KOPT-K1 (cell line): ENCODE results near the gene EPM2A.

Experiments
- H3K27ac ChIP-seq: fragments of 200-600 bp; sonication (generic); 2 replicates; pipeline ENCODE4 v1.5.1; 2016; ENCODE audit warnings: antibody characterized with exemption, mild to moderate bottlenecking, low read depth, low read length; ENCODE audit not compliant: poor library complexity, severe bottlenecking
- H3K36me3 ChIP-seq: fragments of 200-600 bp; sonication (generic); 2 replicates; pipeline ENCODE4 v1.5.1; 2017; ENCODE audit warnings: antibody characterized with exemption, mild to moderate bottlenecking, low read length, moderate library complexity; ENCODE audit not compliant: insufficient read depth
- H3K9me3 ChIP-seq: fragments of 200-600 bp; sonication (generic); 2 replicates; pipeline ENCODE4 v1.5.1; 2017; ENCODE audit warnings: antibody characterized with exemption, low read length, mild to moderate bottlenecking; ENCODE audit not compliant: insufficient read depth, poor library complexity, severe bottlenecking

The EPM2A gene

GRCh38 chr6:145670311-145670710, 65.0 kb downstream of the EPM2A start:
- no peak overlapping the region for H3K27ac ChIP-seq
- no peaks in the 10 kb centered on the region for H3K9me3 ChIP-seq
- no peaks in the 10 kb centered on the region; the same call in 1 of the 2 replicates for H3K36me3 ChIP-seq

GRCh38 chr6:145669627-145670034, 65.7 kb downstream of the EPM2A start:
- H3K27ac ChIP-seq = no peak overlapping the region
- H3K36me3 ChIP-seq = no peaks in the 10 kb centered on the region; the same call in 1 of the 2 replicates
- H3K9me3 ChIP-seq = no peaks in the 10 kb centered on the region

- no peaks in the 10 kb centered on the region; the same call in 1 of the 2 replicates for H3K36me3 ChIP-seq
- H3K9me3 ChIP-seq = no peaks in the 10 kb centered on the region
- H3K27ac ChIP-seq = no peak overlapping the region
Observed at GRCh38 chr6:145668844-145669243, 66.5 kb downstream of the EPM2A start.

- H3K9me3 ChIP-seq = no peaks in the 10 kb centered on the region
- H3K36me3 ChIP-seq = no peaks in the 10 kb centered on the region
- H3K27ac ChIP-seq = no peak overlapping the region
Observed at GRCh38 chr6:145660676-145661075, 74.6 kb downstream of the EPM2A start.

GRCh38 chr6:145656128-145656527, 79.2 kb downstream of the EPM2A start:
- no peak overlapping the region for H3K27ac ChIP-seq
- no peaks in the 10 kb centered on the region for H3K36me3 ChIP-seq
- no peaks in the 10 kb centered on the region for H3K9me3 ChIP-seq

- H3K27ac ChIP-seq = no peak overlapping the region
- no peaks in the 10 kb centered on the region for H3K9me3 ChIP-seq
- H3K36me3 ChIP-seq = no peaks in the 10 kb centered on the region
Observed at GRCh38 chr6:145652572-145652971, 82.7 kb downstream of the EPM2A start.

GRCh38 chr6:145651988-145652387, 83.3 kb downstream of the EPM2A start:
- no peak overlapping the region for H3K27ac ChIP-seq
- H3K36me3 ChIP-seq = no peaks in the 10 kb centered on the region
- no peaks in the 10 kb centered on the region for H3K9me3 ChIP-seq

GRCh38 chr6:145648149-145648548, 87.2 kb downstream of the EPM2A start:
- no peaks in the 10 kb centered on the region for H3K9me3 ChIP-seq
- H3K27ac ChIP-seq = no peak overlapping the region
- H3K36me3 ChIP-seq = no peaks in the 10 kb centered on the region

GRCh38 chr6:145647602-145648001, 87.7 kb downstream of the EPM2A start:
- H3K27ac ChIP-seq = no peak overlapping the region
- no peaks in the 10 kb centered on the region for H3K36me3 ChIP-seq
- no peaks in the 10 kb centered on the region for H3K9me3 ChIP-seq

- H3K9me3 ChIP-seq = no peaks in the 10 kb centered on the region
- H3K27ac ChIP-seq = no peak overlapping the region
- H3K36me3 ChIP-seq = no peaks in the 10 kb centered on the region
Observed at GRCh38 chr6:145643760-145644159, 91.6 kb downstream of the EPM2A start.

GRCh38 chr6:145633981-145634627, 101.2 kb downstream of the EPM2A start:
- Histone ChIP-seq H3K9me3 (no peaks in the 10 kb centered on the region), H3K36me3 (no peaks in the 10 kb centered on the region)

GRCh38 chr6:145632971-145633370, 102.3 kb downstream of the EPM2A start:
- no peaks in the 10 kb centered on the region for H3K36me3 ChIP-seq
- no peak overlapping the region for H3K27ac ChIP-seq
- no peaks in the 10 kb centered on the region for H3K9me3 ChIP-seq

More at GRCh38 chr6:145633981-145634627, 101.2 kb downstream of the EPM2A start:
- H3K27ac ChIP-seq = no peak overlapping the region

GRCh38 chr6:145631374-145631773, 103.9 kb downstream of the EPM2A start:
- H3K27ac ChIP-seq = no peak overlapping the region
- peaks cover 8% of the 10 kb centered on the region; the same call in 1 of the 2 replicates for H3K36me3 ChIP-seq
- no peaks in the 10 kb centered on the region for H3K9me3 ChIP-seq

GRCh38 chr6:145630598-145630997, 104.7 kb downstream of the EPM2A start:
- Histone ChIP-seq H3K9me3 (no peaks in the 10 kb centered on the region), H3K36me3 (peaks cover 8% of the 10 kb centered on the region; the same call in 1 of the 2 replicates), H3K27ac (no peak overlapping the region)

- H3K27ac ChIP-seq = no peak overlapping the region
- peaks cover 8% of the 10 kb centered on the region; the same call in 1 of the 2 replicates for H3K36me3 ChIP-seq
- H3K9me3 ChIP-seq = no peaks in the 10 kb centered on the region
Observed at GRCh38 chr6:145629478-145629877, 105.8 kb downstream of the EPM2A start.

GRCh38 chr6:145627451-145627850, 107.9 kb downstream of the EPM2A start:
- H3K9me3 ChIP-seq = no peaks in the 10 kb centered on the region
- H3K36me3 ChIP-seq = peaks cover 8% of the 10 kb centered on the region; the same call in 1 of the 2 replicates
- no peak overlapping the region for H3K27ac ChIP-seq
